ENCODE measurements around the gene BUD23.
"Not testable (repeated sequence)": the region's sequence is repeated elsewhere in the genome, so short reads cannot be mapped to it uniquely, and the experiment has no call there.

Gene BUD23

GRCh38 chr7:73701357-73701995 is 18.1 kb downstream of the BUD23 start:
- DNase-seq (ENCODE audit: low read depth): no peak

GRCh38 chr7:73702226-73702625 is 18.8 kb downstream of the BUD23 start:
- DNase-seq (ENCODE audit: low read depth): no peak

GRCh38 chr7:73702665-73703064 is 19.3 kb downstream of the BUD23 start:
- no peak for DNase-seq (ENCODE audit: low read depth)

- no peak for DNase-seq (ENCODE audit: low read depth)
Measured at GRCh38 chr7:73703225-73703624, 19.8 kb downstream of the BUD23 start.

- no peak for DNase-seq (ENCODE audit: low read depth)
Measured at GRCh38 chr7:73703757-73704639, 20.6 kb downstream of the BUD23 start.

- DNase-seq (ENCODE audit: low read depth): no peak
Measured at GRCh38 chr7:73704640-73705550, 21.5 kb downstream of the BUD23 start.

GRCh38 chr7:73705551-73705920 is 22.1 kb downstream of the BUD23 start:
- no peak for DNase-seq (ENCODE audit: low read depth)

- no peak for DNase-seq (ENCODE audit: low read depth)
Measured at GRCh38 chr7:73706126-73707044, 23.0 kb downstream of the BUD23 start.

DNA sequence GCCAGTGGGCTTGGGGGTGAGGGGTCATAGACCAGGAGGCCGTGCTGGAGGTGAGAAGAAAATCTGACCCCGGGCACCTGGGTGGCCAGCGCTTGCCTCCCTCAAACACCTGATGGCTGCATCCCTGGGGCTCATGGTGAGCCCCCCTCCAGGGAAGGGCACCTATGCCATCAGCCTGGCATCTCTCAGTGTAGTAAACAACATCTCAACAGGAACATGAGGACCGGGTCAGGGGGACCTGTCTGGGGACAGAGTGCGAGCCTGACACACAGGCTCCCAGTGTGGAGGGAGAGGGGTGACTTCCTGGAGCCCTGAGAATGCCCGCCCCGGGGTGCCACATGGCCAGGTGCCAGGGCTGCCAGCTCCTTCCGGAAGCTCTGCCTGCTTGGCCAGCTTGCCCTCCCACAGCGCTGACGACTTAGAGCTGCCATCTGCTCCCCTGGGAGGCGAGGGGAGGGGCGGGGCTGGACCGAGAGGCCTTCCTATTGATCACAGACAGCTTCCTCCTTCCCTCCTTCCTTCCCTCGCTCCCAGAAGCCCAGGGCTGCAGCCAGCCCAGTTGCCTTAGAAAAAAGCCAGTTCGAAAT is 23.7 kb downstream of the BUD23 start:
- no peak for DNase-seq (ENCODE audit: low read depth)

DNA sequence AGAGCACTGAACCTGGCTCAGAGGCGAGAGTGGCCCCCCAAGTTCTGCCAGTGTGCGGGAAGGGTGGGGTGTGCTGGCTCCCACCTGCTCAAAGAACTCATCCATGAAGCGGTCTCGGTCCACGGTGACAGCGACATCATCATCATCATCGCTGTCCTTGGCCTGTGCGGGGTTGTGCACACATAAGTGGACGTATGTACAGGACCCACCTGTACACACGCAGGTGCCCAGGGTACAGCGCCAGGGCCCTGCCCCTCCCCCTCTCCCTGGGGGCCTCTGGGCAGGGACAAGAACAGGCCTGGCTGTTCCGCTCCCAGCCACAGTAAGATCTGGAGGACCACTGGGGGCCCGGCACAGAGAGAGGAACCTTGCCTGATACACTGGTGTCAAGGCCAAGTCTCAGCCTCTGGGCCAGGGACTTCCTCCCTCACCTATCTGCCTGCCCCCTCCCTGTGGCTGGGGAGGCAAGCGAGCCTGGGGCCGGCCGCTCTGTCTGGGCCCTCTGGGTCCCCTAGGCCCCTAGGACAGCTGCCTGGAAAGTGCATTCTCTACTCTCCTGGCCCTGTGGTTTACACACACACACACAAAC is 25.7 kb downstream of the BUD23 start:
- no peak for DNase-seq (ENCODE audit: low read depth)

- DNase-seq (ENCODE audit: low read depth): no peak
Measured at GRCh38 chr7:73712773-73713172, 29.4 kb downstream of the BUD23 start.

DNA sequence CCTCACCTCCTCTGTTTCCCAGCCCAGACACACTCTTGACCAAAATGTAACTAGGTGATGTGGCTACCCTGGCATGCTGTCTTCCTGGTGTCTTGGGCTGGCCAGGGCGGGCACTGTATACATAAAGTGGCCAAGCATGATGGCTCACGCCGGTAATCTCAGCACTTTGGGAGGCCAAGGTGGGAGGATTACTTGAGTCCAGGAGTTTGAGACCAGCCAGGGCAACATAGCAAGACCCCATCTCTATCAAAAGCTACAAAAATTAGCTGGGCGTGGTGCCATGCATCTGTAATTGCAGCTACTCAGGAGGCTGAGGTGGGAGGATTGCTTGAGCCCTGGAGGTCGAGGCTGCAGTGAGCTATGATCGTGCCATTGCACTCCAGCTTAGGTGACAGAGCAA is 29.9 kb downstream of the BUD23 start:
- DNase-seq (ENCODE audit: low read depth): not testable (repeated sequence)

GRCh38 chr7:73715648-73716317 is 32.4 kb downstream of the BUD23 start:
- no peak for DNase-seq (ENCODE audit: low read depth)

DNA sequence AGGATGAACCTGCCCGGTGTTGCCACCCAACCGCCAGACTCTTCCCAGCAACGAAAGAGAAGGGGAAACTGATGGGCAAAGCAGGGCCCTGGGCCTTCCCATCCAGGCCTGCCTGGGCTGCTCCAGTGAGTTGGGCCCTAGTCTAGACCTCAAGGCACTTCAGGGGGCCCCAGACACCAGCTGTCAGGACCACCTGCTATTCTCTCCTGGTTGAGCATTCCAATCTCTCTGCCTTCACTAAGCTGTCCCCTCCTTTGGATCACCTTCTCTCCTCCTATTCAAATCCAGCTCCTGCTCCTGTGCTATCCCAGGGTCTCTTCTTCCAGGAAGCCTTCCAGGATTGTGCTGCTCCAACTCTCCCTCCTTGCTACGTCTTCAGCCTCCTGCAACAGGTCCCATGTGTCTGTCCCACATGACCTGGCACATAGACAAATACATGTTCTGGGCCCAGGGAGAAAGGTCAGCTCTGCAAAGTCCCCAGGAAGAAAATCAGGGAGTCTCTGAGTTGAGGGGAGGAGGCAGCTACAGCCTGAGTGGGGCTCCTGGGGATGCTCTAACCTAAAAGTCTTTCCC is 33.0 kb downstream of the BUD23 start:
- no peak for DNase-seq (ENCODE audit: low read depth)

- no peak for DNase-seq (ENCODE audit: low read depth)
Measured at GRCh38 chr7:73717025-73717807, 33.8 kb downstream of the BUD23 start.

- no peak for DNase-seq (ENCODE audit: low read depth)
Measured at GRCh38 chr7:73717991-73718405, 34.6 kb downstream of the BUD23 start.

- no peak for DNase-seq (ENCODE audit: low read depth)
Measured at GRCh38 chr7:73718438-73718881, 35.1 kb downstream of the BUD23 start.

DNA sequence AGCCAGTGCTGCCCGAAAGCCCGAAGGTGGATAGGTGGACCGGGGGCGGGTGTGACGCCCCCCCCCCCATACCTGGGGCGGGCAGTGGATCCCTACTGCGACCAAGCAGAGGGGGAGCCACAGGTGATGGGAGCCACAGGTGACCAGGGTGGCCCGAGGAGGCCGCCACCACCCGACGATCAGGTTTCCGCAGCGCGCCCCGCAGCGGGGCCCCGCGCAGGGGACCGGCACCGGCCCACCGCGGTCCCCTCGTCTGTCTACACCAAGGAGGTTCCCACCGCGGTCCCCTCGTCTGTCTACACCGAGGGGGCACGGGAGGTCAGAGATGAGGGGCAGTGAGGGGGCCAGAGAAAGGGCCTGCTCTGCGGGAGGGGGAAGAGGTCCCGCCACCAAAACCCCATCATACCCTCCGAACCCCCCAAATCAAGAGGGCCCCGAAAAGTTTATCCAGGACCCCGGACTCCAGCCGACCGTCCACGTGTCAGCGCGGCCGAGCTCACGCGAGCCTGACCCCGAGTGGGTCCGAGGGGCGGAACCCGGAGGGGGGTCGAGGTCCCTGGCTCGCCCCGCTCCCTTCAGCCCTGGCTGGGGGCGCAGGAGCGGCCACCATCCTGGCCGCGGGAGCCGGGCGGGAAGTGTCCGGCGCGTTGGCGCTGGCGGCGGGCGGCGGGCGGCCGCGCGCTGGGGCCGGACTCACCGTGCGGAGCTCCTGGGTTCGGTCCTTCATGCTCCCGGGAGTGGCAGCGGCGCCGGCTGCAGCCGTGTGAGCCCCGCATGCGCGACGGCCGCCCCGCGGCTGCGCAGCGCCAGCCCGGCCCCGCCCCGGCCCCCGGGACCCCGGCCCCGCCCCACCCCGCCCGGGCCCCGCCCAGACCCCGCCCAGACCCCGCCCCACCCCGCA is 35.8 kb downstream of the BUD23 start, which contains the start of gene STX1A:
Gene STX1A, minus strand, starts transcription at position 765 of the 901 bp plus-strand sequence. Its CDS starts 38 bp downstream, at position 727.
- DNase-seq (ENCODE audit: low read depth): no peak
